ENCODE measurements around the gene PRPS1. TPM values are rescaled to one million over a fixed set of nuclear protein-coding genes. Genes with fewer than 3 reads are reported as not detected.
A peak's percentile ranks its signal among the peaks of the same experiment; 100 is the strongest.
"Not testable (repeated sequence)": the region's sequence is repeated elsewhere in the genome, so short reads cannot be mapped to it uniquely, and the experiment has no call there.

PRPS1 gene
- total RNA-seq, 1 donor from 2014 or later, result 21.1 TPM

DNA sequence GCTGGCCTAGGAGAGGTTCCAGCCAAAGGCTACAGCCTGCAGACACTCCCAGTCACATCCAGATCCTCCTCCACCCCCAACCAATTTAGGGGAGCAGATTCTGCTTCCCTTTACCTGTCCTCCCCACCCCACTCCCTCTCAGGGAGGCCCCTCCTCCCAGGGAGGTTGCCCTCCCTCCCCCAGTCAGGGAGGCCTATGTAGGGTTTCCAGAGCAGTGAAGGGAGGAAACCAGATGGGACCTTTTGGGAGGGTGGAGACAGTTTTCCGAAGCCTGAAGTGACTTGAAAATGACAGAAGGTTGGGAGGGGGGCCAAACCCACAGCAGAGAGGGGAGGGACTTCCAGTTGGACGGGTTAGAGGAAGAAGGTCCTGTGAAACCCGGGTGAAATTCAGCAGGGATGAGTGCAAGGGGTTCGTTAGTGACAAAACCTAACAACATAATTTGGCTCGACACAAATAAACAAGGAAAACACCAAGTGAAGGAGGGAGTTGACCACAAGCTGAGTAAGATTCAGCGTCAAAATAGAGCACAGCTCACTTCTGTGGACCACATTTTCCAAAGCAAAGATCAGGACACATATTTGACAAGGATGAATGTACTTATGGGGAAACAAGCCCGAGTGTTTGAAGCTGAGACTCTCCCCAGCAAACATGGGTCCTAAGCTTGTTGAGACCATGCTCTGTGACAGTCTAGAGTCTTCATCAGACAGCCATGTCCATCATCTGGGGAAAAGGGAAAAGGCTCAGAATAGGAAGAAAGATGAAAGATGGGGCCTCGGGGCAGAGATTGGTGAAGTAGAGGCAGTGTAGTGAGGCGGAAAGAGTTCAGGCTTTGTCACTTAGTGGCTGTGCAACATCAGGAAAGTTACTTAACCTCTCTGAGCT is 46.4 kb downstream of the PRPS1 start:
- DNase-seq (ENCODE audit: low read depth in 2 of 2), result no peak

DNA sequence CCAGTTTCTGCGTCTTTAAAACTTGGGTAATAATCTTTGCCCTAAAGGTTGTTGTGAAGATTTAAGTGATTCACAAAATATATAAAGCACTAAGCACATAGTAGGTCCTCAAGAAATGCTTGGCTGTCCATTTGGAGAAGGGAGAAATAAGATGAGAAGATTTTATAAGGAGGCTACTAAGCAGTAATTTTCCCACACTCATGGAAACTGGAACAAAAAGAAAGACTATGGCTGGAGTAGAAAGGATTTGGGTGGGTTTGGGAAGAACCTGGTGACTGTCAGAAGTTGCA is 47.0 kb downstream of the PRPS1 start:
- DNase-seq (ENCODE audit: low read depth in 2 of 2), result no peak

- no peak for DNase-seq (ENCODE audit: low read depth in 2 of 2)
Observed at GRCh38 chrX:107675823-107676555, 47.7 kb downstream of the PRPS1 start.

DNA sequence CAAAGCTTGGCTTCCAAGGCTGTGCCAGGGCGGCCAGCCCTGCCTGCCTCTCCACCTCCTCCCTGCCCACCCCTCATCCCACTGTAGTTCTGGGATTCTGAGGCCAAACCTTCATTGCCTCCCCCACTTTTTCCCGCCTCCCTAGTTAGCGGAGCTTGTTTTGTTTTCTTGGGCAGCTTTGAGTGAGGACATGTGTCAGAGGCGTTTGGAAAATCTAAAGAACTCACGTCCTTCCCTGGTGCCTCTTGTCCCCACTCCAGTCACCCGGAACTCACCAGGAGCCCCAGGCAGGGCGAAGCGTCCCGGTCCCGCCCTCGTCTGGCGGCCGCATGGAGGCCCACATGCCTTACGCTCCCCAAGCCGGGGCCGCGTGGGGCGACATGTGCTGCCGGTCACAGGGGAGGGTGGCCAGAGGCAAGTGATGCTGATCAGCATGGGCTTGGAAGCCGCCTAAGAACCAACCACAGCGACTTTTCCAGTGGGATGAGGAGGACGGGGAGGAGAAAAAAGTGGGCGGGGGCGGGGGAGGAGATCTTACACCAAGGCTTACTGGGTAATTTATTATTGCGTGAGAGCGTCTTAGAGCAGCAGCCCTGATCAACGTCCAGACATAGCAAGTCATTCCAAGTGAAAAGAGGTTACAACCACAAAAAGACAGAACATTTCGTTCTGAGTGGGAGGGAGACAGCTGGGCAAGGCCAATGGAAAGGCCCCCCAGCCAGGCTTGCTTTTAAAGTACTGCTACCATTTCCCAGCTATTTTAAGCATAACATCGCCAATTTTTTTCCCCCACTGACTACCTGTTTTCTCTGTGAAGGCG is 48.5 kb downstream of the PRPS1 start:
- DNase-seq (ENCODE audit: low read depth in 2 of 2), result peak in 1 of 2 donors; percentile 87

GRCh38 chrX:107677501-107677901 is 49.2 kb downstream of the PRPS1 start:
- no peak for DNase-seq (ENCODE audit: low read depth in 2 of 2)

DNA sequence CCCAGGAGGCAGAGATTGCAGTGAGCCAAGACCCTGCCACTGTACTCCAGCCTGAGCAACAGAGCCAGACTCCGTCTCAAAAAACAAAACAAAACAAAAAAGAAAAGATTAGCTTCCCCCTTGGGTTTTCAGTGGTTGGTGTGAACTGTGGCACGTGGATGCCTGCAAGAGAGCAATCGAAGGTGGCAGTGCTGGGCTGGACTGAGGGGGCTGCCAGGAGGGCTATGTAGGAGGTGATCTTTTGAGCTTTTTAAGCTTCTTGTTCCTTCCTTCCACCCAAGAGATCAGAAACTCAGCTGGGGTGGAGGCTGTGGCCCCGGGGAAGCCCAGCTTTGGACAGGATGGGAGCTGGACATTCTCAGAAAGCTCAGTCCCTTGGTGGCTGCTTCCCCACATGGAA is 49.6 kb downstream of the PRPS1 start:
- no peak for DNase-seq (ENCODE audit: low read depth in 2 of 2)

DNA sequence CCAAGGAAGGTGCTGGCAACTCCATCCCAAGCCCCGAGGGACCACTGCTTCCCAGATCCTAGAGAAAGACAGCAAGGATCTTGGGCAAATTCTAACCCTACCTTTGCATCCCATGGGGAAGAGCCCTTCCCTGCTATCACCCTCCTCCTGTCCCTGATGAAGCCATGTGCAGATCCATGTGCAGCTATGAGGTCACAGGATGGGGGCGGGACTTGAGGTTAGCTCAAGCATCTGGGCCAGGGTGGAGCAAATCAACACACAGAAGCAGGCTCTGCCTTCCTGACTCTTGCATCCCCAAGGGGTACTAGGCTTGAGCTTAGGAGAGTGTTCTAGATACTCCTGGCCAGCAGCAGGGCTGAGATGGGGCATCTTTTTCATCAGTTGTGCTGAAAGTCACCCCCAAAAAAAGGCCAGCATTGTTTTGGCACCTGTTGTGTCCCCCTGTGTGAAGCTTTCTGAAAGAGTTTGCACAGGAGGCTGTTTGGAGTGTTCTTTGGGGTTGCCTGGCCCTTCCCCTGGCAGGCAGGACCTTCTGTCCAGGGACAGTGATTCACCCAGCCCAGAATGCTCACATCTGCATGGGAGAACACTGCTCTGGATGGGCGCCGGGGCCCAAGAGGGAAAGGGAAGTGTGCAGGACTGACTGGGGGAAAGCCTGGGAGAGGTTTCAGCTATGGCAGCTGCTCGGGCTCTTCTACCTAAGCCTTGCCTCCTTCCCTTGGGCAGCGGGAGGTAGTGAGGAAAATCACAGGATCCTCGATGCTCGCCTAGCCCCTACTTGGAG is 50.8 kb downstream of the PRPS1 start:
- DNase-seq (ENCODE audit: low read depth in 2 of 2), result no peak

DNA sequence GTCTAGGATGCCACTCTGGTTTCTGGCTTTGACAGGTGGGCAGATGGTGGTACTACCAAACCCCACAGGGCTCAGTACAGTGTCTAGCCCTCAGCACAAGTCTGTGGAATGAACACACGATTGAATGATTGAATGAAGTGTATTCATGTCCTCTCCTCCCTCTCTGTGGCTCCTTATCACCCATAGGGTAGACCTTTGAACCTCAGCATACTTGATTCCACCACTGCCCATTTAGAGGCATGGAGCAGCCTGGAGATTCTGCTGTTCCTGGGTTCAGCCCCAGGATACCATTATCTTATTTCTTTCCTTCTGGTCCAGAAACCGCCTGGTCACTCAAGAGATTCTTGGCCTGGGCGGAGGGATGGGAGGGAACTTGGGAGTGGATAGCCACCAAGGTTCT is 53.9 kb downstream of the PRPS1 start:
- no peak for DNase-seq (ENCODE audit: low read depth in 2 of 2)

DNA sequence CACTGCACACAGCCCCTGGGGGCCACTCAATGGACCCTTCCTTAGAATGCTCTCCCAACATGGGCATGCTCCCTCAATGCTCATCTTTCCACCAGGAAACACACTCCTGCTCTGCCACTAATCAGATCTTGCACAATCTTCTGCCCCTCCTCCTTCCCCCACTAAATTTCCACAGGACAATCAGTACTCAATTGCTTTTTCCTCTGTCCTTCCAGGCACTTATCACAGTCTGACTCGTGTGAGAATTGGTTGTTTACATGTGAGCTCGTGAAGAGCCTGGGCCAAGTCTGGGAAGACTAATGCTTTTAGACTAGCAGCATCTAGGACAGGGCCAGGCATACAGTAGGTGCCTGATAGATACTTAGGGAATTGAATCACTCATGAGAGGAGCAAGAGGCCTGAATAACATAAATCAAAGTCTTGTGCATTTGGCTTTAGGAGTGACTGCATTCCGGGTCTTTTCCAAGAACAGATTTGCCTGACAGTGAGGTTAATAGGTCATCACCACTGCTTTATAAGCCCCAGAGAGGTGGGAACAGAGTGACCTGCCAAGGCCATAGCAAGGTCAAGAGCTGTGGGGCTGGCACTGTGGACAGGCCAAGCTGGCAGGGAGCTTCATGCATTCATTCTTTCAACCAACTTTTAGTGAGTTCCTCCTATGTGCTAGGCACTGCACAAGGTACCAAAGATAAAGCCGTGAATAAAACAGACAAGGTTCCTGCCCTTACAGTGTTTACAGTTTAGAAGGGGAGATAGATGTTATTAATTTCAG is 55.0 kb downstream of the PRPS1 start:
- peak; percentile 34 to 70 for DNase-seq (ENCODE audit: low read depth in 2 of 2)

DNA sequence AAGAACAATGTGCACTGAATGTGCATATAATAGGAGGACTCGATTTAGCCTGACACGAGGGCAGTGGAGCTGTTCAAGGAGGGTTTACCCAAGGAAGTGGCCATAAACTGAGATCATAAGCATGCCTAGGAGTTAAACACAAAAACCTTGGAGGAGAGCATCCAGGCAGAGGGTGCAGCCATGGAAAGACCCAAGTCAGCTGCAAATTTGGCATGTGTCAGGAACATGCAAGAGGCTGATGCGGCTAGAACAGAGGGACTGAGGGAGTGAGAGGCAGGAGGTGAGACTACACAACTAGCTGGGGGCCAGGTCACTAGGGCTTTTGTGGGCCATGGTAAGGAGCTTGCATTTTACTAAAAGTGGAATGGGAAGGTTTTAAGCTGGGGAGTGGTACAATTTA is 55.6 kb downstream of the PRPS1 start:
- no peak for DNase-seq (ENCODE audit: low read depth in 2 of 2)

DNA sequence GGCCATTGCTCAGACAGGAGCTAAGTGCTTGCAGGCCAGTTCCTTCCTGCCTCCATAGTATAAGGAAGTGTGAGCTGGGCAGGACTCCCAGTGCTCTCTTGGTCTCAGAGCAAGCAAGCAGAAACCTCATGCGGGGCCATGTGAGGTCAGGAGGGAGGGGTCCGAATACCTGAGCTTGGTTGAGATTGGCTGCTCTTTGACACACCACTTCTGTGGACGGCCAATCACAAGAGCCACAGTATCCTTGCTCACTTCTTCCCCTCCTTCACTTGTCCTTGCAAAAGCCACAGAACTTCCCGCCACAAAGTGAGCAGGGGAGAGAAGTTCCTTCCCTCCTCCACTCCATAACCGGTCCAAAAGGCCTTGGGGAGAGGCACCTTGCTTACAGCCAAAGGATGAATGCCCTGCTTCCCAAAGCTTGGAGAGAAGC is 56.7 kb downstream of the PRPS1 start:
- peak in 1 of 2 donors; percentile 81 for DNase-seq (ENCODE audit: low read depth in 2 of 2)

DNA sequence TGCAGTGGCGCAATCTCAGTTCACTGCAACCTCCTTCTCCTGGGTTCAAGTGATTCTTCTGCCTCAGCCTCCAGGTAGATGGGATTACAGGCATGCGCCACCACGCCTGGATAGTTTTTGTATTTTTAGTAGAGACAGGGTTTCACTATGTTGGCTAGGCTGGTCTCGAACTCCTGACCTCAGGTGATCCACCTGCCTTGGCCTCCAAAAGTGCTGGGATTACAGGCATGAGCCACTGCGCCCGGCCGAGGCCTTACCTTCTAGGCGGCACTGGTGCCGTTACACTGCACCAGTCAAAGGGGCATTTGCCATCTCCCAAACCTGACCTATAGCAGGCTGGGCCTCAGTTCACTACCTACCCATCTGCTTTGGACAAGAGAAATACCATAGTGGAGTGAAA is 57.3 kb downstream of the PRPS1 start:
- DNase-seq (ENCODE audit: low read depth in 2 of 2), result not testable (repeated sequence)

DNA sequence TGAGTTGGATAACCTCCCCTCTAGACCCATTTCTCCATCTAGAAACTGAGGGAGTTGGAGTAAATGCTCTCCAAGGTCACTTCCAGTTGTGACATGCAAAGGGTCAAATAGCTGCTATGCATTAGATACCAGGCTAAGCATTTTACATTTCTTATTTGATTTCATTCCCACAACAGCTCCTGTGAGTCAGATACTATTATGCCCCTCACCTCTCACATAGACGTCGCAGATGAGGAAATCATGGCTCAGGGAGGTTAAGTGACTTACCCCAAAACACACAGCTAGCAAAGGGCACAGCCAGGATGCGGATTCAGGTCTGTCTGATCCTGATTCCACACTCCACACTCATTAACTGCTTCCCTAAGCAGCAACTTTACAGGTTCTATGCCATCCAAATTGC is 57.7 kb downstream of the PRPS1 start:
- DNase-seq (ENCODE audit: low read depth in 2 of 2), result no peak

DNA sequence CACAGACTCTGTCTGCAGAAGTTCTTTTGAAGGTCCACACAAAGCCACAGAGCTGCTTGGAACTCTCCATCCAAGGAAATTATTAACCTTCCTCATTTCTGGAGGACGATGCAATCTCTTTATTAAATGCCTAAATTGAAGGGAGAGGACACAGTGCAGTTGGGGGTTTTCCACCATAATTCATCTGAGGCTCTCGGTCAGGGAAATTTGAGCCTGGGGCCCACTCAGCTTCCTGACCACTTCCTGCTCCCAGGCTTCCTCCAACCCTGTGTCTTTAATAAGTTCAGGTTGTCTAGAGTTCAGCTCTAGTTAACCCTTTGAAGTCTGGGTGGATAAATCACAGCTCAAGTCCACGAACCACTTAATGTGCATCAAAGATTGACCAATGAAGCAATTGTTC is 58.5 kb downstream of the PRPS1 start:
- DNase-seq (ENCODE audit: low read depth in 2 of 2), result peak in 1 of 2 donors; percentile 66

- DNase-seq (ENCODE audit: low read depth in 2 of 2), result no peak
Observed at GRCh38 chrX:107687445-107687844, 59.1 kb downstream of the PRPS1 start.

DNA sequence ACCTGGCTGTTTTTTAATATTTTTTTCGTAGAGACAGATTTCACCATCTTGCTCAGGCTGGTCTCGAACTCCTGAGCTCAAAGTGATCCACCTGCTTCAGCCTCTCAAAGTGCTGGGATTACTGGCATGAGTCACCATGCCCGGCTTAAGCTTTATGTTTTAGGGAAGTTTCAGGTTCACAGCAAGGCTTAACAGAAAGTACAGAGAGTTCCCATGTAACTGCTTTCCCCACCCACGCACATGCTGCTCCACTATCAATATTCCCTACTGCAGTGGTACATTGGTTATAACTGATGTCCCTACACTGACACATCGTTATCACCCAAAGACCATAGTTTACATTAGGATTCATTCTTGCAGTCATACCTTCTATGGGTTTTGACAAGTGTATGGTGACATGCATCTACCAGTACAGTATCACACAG is 62.7 kb downstream of the PRPS1 start:
- DNase-seq (ENCODE audit: low read depth in 2 of 2), result no peak

- DNase-seq (ENCODE audit: low read depth in 2 of 2), result no peak
Observed at GRCh38 chrX:107699616-107700015, 71.3 kb downstream of the PRPS1 start.

DNA sequence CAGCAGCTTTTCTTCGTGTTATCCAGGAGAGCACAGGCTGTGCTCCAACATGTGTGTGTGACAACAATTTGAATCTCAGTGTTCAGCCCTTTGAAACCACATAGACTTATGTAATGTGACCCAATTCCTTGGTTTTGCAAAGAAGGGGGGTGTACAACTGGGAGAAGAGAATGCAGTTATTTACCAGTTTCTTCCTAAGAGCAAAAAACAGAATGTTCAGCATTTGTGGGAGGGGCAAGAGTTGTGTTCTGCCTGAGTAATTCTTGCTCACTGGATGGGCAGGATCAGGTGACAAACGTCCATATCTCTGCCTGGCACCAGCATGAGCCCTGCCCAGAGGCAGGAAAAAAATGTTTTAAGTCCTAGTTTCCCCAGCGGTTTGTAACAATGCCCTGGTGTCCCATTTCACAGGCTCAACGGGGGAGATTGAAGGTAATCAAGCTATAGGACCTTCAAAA is 72.0 kb downstream of the PRPS1 start:
- no peak for DNase-seq (ENCODE audit: low read depth in 2 of 2)
